A375 (cell line): Measurements from ENCODE around the gene TRAPPC2. TPM values are rescaled to one million over a fixed set of nuclear protein-coding genes. Genes with fewer than 3 reads are reported as not detected.

ENCODE experiments used
- total RNA-seq: library from RNA; depleted of rRNA; stranded (reverse); fragments of >200 nt; shearing (Covaris generic); gene quantifications from 2 replicates; pipeline ENCODE4 v1.2.3, GENCODE V29; 2014; rRNA removed

Gene TRAPPC2
- 7.3 and 8.9 TPM in 2 replicates for total RNA-seq

GRCh38 chrX:13734278-13735172 lies at the start of gene TRAPPC2, which contains the start of gene OFD1:
TSS of gene TRAPPC2 (minus strand) at chrX:13734620. CDS start at chrX:13719963, 14,657 bp downstream.
TSS of gene OFD1 (plus strand) at chrX:13734748. CDS start at chrX:13735072, 324 bp downstream.

GRCh38 chrX:13688958-13689740 lies 45.3 kb downstream of the TRAPPC2 start, which contains the start of gene RAB9A:
TSS of gene RAB9A (plus strand) at chrX:13689128. CDS start at chrX:13708747, 19,619 bp downstream.

Other genes with a start within 250 kb of the TRAPPC2 start
- not detected in 2 replicates for gene EGFL6, start 165.0 kb downstream of the TRAPPC2 start, total RNA-seq
- gene TCEANC, start 81.5 kb downstream of the TRAPPC2 start, total RNA-seq, result 0.57 and 0.58 TPM in 2 replicates
- 22.3 and 24.0 TPM in 2 replicates for gene RAB9A, start 45.5 kb downstream of the TRAPPC2 start, total RNA-seq
- gene OFD1, start 128 bp upstream of the TRAPPC2 start, total RNA-seq, result 16.6 and 19.8 TPM in 2 replicates
- 0.23 TPM in 1 of 2 replicates, not detected in the other for gene GPM6B, start 82.5 kb upstream of the TRAPPC2 start, total RNA-seq